Neuronal stem cell (in vitro differentiated cells): ENCODE data around the gene MPND.

Experiments used
- DNase-seq: peaks from one replicate; pipeline ENCODE4 v3.0.0-alpha.2; 2013; ENCODE audit warnings: low spot score
- H2AFZ ChIP-seq: one replicate; pipeline ENCODE4 v1.6.1; 2013; ENCODE audit warnings: mild to moderate bottlenecking, low read length, inconsistent platforms
- H2AK5ac ChIP-seq: 2 replicates; pipeline ENCODE4 v1.6.1; 2013; ENCODE audit warnings: low read depth, mild to moderate bottlenecking, inconsistent platforms, low read length, moderate library complexity, mixed read lengths
- H2BK120ac ChIP-seq: 2 replicates; pipeline ENCODE4 v1.6.1; 2013; ENCODE audit warnings: low read depth, mild to moderate bottlenecking, inconsistent platforms, low read length, moderate library complexity, mixed read lengths
- H2BK12ac ChIP-seq: one replicate; pipeline ENCODE4 v1.6.1; 2013; ENCODE audit warnings: low read length, inconsistent platforms
- H2BK15ac ChIP-seq: 2 replicates; pipeline ENCODE4 v1.6.1; 2013; ENCODE audit warnings: mild to moderate bottlenecking, low read length, inconsistent platforms, mixed read lengths
- H2BK5ac ChIP-seq: one replicate; pipeline ENCODE4 v1.6.1; 2013; ENCODE audit warnings: inconsistent platforms, mild to moderate bottlenecking, low read length, moderate library complexity
- H3K14ac ChIP-seq: one replicate; pipeline ENCODE4 v1.6.1; 2013; ENCODE audit warnings: low read length, inconsistent platforms
- H3K18ac ChIP-seq: 2 replicates; pipeline ENCODE4 v1.6.1; 2013; ENCODE audit warnings: low read length, inconsistent platforms
- H3K23ac ChIP-seq: 2 replicates; pipeline ENCODE4 v1.6.1; 2013; ENCODE audit warnings: low read depth, mild to moderate bottlenecking, mixed read lengths, low read length, inconsistent platforms; ENCODE audit not compliant: poor library complexity
- H3K27ac ChIP-seq: replicated peaks from 3 replicates; pipeline ENCODE4 v1.5.1; 2013; ENCODE audit warnings: low read length, inconsistent platforms
- H3K27me3 ChIP-seq, 3 experiments: 2 replicates each; pipeline ENCODE4 v1.6.1; 2013; ENCODE audit warnings: low read length in 3 of 3, mild to moderate bottlenecking in 2 of 3, inconsistent platforms in 1 of 3, low read depth in 1 of 3, mixed read lengths in 1 of 3, moderate library complexity in 1 of 3; ENCODE audit not compliant: control insufficient read depth in 3 of 3, insufficient read depth in 3 of 3
- H3K36me3 ChIP-seq, 2 donors: replicated peaks in 1 of 2; 2 replicates each; pipeline ENCODE4 v1.6.1; 2013; ENCODE audit warnings: low read length in 2 of 2; ENCODE audit not compliant: control insufficient read depth in 2 of 2, insufficient read depth in 2 of 2
- H3K4ac ChIP-seq: 2 replicates; pipeline ENCODE4 v1.6.1; 2013; ENCODE audit warnings: inconsistent platforms, mild to moderate bottlenecking, low read length, moderate library complexity
- H3K4me1 ChIP-seq, 2 donors: 1 replicate in 1 of 2; 2 replicates in 1 of 2; pipeline ENCODE4 v1.6.1; 2013; ENCODE audit warnings: low read length in 2 of 2, low read depth in 1 of 2; ENCODE audit not compliant: control insufficient read depth in 2 of 2, insufficient read depth in 1 of 2
- H3K4me2 ChIP-seq: one replicate; pipeline ENCODE4 v1.6.1; 2013; ENCODE audit warnings: mild to moderate bottlenecking, low read length, inconsistent platforms; ENCODE audit not compliant: insufficient read depth, poor library complexity, severe bottlenecking
- H3K4me3 ChIP-seq, 2 donors: 2 replicates each; pipeline ENCODE4 v1.5.1; 2013; ENCODE audit warnings: low read length in 2 of 2, mild to moderate bottlenecking in 2 of 2, inconsistent platforms in 1 of 2, moderate library complexity in 1 of 2
- H3K79me1 ChIP-seq: one replicate; pipeline ENCODE4 v1.6.1; 2013; ENCODE audit warnings: low read depth, mild to moderate bottlenecking, inconsistent platforms, low read length, moderate library complexity
- H3K9ac ChIP-seq: one replicate; pipeline ENCODE4 v1.6.1; 2013; ENCODE audit warnings: mild to moderate bottlenecking, low read depth, low read length, inconsistent platforms; ENCODE audit not compliant: poor library complexity
- H3K9me3 ChIP-seq, 2 donors: replicated peaks in 1 of 2; 2 replicates each; pipeline versions ENCODE3 to v1.6.1; 2013; ENCODE audit warnings: low read length in 2 of 2, mild to moderate bottlenecking in 2 of 2, inconsistent platforms in 1 of 2, low read depth in 1 of 2, mixed read lengths in 1 of 2, moderate library complexity in 1 of 2; ENCODE audit not compliant: control insufficient read depth in 2 of 2, insufficient read depth in 1 of 2
- H4K8ac ChIP-seq: one replicate; pipeline ENCODE4 v1.6.1; 2013; ENCODE audit warnings: low read depth, mild to moderate bottlenecking, inconsistent platforms, low read length, moderate library complexity
- H4K91ac ChIP-seq: one replicate; pipeline ENCODE4 v1.6.1; 2013; ENCODE audit warnings: low read length, low read depth, mild to moderate bottlenecking, inconsistent platforms; ENCODE audit not compliant: poor library complexity
- WGBS, 2 donors: extraction: QIAGEN DNeasy Blood & Tissue Kit; methylation state at CpG; one replicate each; pipeline ENCODE4 v1.1.7; 2013; ENCODE audit warnings: missing lambda C conversion rate in 2 of 2, mixed read lengths in 1 of 2; ENCODE audit not compliant: insufficient read length in 2 of 2, insufficient replicate concordance in 1 of 2; ENCODE audit errors: extremely low coverage in 2 of 2; 5-methylcytosine and 5-hydroxymethylcytosine counted together

MPND gene

DNA sequence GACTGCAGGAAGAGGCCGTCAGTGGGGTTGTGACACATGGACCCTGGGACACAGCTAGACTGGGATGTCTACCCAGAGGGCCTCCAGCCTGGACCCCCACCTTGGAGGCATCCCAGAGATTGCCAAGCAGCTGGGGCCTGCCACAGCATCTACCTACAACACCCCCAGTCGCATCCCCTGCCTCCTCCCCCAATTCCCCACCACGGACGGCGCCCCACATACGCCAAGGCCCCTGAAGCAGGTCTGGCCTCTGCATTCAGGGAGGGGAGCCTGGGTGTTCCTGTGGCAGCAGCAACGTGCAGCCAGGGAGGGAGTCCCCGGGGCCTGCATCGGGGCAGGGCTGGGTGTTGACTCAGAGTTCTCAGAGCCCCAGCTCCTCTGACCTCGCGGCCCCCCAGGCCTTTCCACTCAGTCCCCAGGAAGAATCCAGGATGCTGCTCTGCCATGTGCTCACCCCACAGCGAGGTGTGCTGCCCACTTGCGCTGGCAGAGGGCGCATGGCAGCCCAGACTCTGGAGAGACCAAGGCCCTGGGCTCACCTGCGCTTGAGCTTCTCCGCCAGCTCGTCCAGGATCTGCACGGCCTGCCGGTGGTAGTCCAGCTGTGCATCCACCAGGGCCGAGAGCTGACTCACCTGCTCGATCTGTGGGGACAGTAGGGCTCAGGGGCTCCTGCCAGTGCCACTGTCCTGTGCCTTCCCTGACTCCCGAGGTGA is 19.6 kb downstream of the MPND start:
- Histone ChIP-seq H3K4ac (no peak overlapping the region), H3K27me3 (no peaks in the 10 kb centered on the region), H3K4me2 (no peak overlapping the region), H4K8ac (no peak overlapping the region), H3K14ac (no peak overlapping the region), H2BK15ac (no peak overlapping the region), H3K9ac (peak overlapping the region; percentile 44), H3K27ac (peak overlapping the region; percentile 46), H3K79me1 (peaks cover 26% of the 10 kb centered on the region), H3K18ac (peak overlapping the region; percentile 64), H2BK120ac (no peak overlapping the region), H2BK5ac (peak overlapping the region; percentile 66), H3K4me3 (no peak overlapping the region), H3K23ac (peak overlapping the region; percentile 4), H3K9me3 (no peaks in the 10 kb centered on the region), H2AK5ac (no peak overlapping the region), H4K91ac (peak overlapping the region; percentile 92), H2BK12ac (no peak overlapping the region), H3K4me1 (peaks cover 0 to 5% of the 10 kb centered on the region in 2 donors), H2AFZ (no peak overlapping the region), H3K36me3 (peaks cover 59 to 97% of the 10 kb centered on the region in 2 donors)
- WGBS, 2 donors, result no CpG with 5 or more reads among the region's 22 CpGs
- DNase-seq, result no peak

DNA sequence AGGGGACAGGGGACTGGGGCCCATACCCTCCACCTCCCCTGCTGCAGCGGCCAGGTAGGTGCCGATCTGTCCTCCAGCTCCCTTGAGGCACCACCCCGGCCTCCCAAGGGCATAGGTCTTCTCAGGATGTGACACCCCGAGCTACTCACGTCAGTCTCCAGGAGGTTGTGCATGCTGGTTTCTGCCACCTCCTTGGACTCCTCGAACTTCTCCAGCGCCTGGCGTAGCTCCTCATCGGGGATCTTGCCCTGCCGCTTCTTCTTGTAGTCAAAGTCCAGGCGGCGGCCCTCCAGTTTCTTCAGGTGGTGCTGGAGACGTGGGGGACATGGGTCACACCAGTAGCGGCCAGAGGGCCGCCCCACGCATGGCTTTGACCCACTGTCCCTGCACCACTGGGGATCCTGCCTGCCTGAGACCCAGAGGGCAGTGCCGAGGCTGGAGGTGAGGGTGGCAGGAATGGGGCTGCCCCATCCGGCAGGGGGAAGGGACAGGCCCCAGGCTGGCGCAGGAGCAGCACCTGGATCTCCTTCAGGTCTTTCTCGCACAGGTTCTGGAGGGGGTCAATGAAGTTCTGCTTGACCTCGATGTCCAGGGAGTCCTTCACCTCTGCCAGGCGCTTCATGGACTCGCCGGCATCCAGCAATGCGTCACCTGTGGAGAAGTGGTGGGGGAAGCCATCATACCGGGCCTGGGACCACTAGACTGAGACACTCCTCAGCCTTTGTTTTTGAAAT is 20.4 kb downstream of the MPND start:
- no peaks in the 10 kb centered on the region for H3K27me3 ChIP-seq
- H3K9ac ChIP-seq, result peak overlapping the region; percentile 7
- H3K14ac ChIP-seq, result no peak overlapping the region
- H3K4me3 ChIP-seq, result no peak overlapping the region
- no peak overlapping the region for H2AK5ac ChIP-seq
- no peak overlapping the region for H4K91ac ChIP-seq
- H3K36me3 ChIP-seq, result peaks cover 56 to 90% of the 10 kb centered on the region in 2 donors
- H3K79me1 ChIP-seq, result peaks cover 31% of the 10 kb centered on the region
- no peak overlapping the region for H2BK15ac ChIP-seq
- no peak overlapping the region for H3K4me2 ChIP-seq
- no peak overlapping the region for H3K27ac ChIP-seq
- no CpG with 5 or more reads among the region's 26 CpGs for WGBS, 2 donors
- peak overlapping the region; percentile 4 for H3K23ac ChIP-seq
- H4K8ac ChIP-seq, result no peak overlapping the region
- no peaks in the 10 kb centered on the region for H3K9me3 ChIP-seq
- H3K4ac ChIP-seq, result no peak overlapping the region
- H2BK12ac ChIP-seq, result no peak overlapping the region
- no peak overlapping the region for H2AFZ ChIP-seq
- peak overlapping the region; percentile 66 for H2BK5ac ChIP-seq
- H3K4me1 ChIP-seq, result peaks cover 0 to 7% of the 10 kb centered on the region in 2 donors
- no peak overlapping the region for H2BK120ac ChIP-seq
- H3K18ac ChIP-seq, result no peak overlapping the region
- no peak for DNase-seq

DNA sequence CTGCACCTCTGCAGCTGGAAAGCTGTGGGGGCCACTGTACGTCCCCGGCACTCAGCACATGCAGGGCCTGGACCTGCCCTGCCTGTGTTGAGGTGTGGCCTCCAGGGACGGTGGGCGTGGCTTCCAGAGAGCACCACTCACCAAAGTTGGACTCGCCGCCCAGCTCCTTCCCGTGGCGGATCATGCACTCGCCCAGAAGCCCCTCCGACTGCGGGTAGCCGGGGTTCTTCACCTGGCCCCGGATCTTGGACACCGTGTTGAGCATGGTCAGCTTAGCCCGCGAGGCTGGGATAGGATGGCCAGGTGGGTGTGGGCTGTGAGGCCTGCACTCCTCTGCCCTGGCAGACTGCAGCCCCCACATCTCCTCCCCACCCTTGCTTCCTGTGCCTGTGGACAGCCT is 22.0 kb downstream of the MPND start:
- Histone ChIP-seq H3K23ac (peak overlapping the region; percentile 89), H4K8ac (no peak overlapping the region), H2BK5ac (peak overlapping the region; percentile 53), H3K27ac (no peak overlapping the region), H3K14ac (no peak overlapping the region), H3K4me1 (peaks cover 8 to 19% of the 10 kb centered on the region in 2 donors), H3K9ac (peak overlapping the region; percentile 63), H3K9me3 (no peaks in the 10 kb centered on the region), H3K27me3 (no peaks in the 10 kb centered on the region), H3K18ac (peak overlapping the region; percentile 64), H2BK15ac (no peak overlapping the region), H2BK120ac (no peak overlapping the region), H2AK5ac (peak overlapping the region; percentile 14), H3K79me1 (peaks cover 38% of the 10 kb centered on the region), H2BK12ac (no peak overlapping the region), H3K4me2 (no peak overlapping the region), H3K4me3 (no peak overlapping the region), H3K36me3 (peaks cover 45 to 74% of the 10 kb centered on the region in 2 donors), H2AFZ (no peak overlapping the region), H4K91ac (no peak overlapping the region), H3K4ac (no peak overlapping the region)
- no CpG with 5 or more reads among the region's 16 CpGs for WGBS, 2 donors
- no peak for DNase-seq
